NCI-H187 (cell line): Measurements from ENCODE around the gene LUZP1.
A peak's percentile ranks its signal among the peaks of the same experiment; 100 is the strongest.

Experiments used
- DNase-seq, 2 experiments: peaks; one replicate each; lab custom pipeline; 2025; lab: John Stamatoyannopoulos, UW

LUZP1 gene

GRCh38 chr1:23188434-23188884, 19.8 kb upstream of the LUZP1 start:
- DNase-seq: no peak

GRCh38 chr1:23187637-23188036, 19.0 kb upstream of the LUZP1 start:
- DNase-seq: no peak

- DNase-seq: no peak
Measured at GRCh38 chr1:23185381-23185780, 16.7 kb upstream of the LUZP1 start.

GRCh38 chr1:23184212-23184934, 15.7 kb upstream of the LUZP1 start:
- DNase-seq: no peak

GRCh38 chr1:23179862-23180261, 11.2 kb upstream of the LUZP1 start:
- no peak for DNase-seq

GRCh38 chr1:23178950-23179349, 10.3 kb upstream of the LUZP1 start:
- DNase-seq: no peak

GRCh38 chr1:23178414-23178813, 9.8 kb upstream of the LUZP1 start:
- DNase-seq: no peak

- peak in 1 of 2 experiments; percentile 45 for DNase-seq
Measured at GRCh38 chr1:23177438-23178380, 9.1 kb upstream of the LUZP1 start.

- DNase-seq: no peak
Measured at GRCh38 chr1:23177031-23177430, 8.4 kb upstream of the LUZP1 start.

- no peak for DNase-seq
Measured at GRCh38 chr1:23174426-23175110, 5.9 kb upstream of the LUZP1 start.

- DNase-seq: no peak
Measured at GRCh38 chr1:23171181-23171755, 2.6 kb upstream of the LUZP1 start.

GRCh38 chr1:23169727-23170335, 1.2 kb upstream of the LUZP1 start:
- DNase-seq: no peak

GRCh38 chr1:23169195-23169575, 529 bp upstream of the LUZP1 start:
- DNase-seq: no peak

GRCh38 chr1:23168079-23168444, 594 bp downstream of the LUZP1 start:
- DNase-seq: no peak

- no peak for DNase-seq
Measured at GRCh38 chr1:23167353-23168078, 1.1 kb downstream of the LUZP1 start.

- no peak for DNase-seq
Measured at GRCh38 chr1:23166854-23167253, 1.8 kb downstream of the LUZP1 start.

- DNase-seq: no peak
Measured at GRCh38 chr1:23163395-23163794, 5.3 kb downstream of the LUZP1 start.

GRCh38 chr1:23159963-23160877, 8.4 kb downstream of the LUZP1 start:
- DNase-seq: no peak

- no peak for DNase-seq
Measured at GRCh38 chr1:23156940-23157339, 11.7 kb downstream of the LUZP1 start.
